NCI-H524 treated with DMSO at 0.1 percent for 48 hours (cell line): ENCODE results near the gene DNASE1L3.

Experiments
- DNase-seq: peaks from one replicate; lab custom pipeline; 2025; lab: John Stamatoyannopoulos, UW

DNASE1L3 gene

GRCh38 chr3:58157700-58158099, 53.1 kb downstream of the DNASE1L3 start:
- peak; percentile 92 for DNase-seq

GRCh38 chr3:58155838-58156237, 54.9 kb downstream of the DNASE1L3 start:
- DNase-seq, result no peak

DNA sequence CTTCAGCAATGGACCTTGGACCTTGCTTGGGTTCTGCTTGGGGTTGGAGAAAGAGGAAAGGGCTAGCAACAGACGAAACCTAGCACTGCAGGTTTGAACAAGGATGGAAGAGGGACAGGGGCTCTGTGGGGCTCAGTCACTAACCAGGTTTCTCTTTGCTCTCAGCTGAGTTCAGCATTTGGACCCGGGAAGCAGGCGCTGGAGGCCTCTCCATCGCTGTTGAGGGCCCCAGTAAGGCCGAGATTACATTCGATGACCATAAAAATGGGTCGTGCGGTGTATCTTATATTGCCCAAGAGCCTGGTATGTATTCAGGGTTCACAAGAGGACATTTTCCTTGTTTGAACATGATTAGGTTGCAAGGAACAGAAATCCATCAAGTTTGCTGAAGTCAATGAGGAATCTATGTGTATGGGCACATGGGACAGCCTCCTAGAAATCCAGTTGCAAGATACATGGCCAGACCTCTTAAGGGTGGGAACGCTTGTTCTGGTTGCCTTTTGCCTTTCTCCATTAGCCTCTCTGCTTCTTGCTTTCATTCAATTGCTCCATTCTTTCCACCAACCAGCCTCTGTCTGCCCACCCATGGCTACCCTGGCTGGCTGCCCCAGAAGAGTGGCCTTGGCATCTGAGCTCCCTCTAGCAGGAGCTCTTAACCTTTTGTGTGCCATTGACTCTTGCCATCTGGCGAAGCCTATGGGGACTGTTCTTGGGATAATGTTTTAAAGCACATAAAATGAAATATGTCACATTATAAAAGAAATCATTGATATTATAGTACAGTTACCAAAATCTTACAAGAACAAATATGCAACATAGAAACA, 55.9 kb downstream of the DNASE1L3 start:
- no peak for DNase-seq

- no peak for DNase-seq
Measured at GRCh38 chr3:58153371-58153770, 57.4 kb downstream of the DNASE1L3 start.

- DNase-seq, result no peak
Measured at GRCh38 chr3:58152225-58153015, 58.4 kb downstream of the DNASE1L3 start.

GRCh38 chr3:58151637-58152036, 59.1 kb downstream of the DNASE1L3 start:
- DNase-seq, result no peak

GRCh38 chr3:58150810-58151199, 60.0 kb downstream of the DNASE1L3 start:
- no peak for DNase-seq

DNA sequence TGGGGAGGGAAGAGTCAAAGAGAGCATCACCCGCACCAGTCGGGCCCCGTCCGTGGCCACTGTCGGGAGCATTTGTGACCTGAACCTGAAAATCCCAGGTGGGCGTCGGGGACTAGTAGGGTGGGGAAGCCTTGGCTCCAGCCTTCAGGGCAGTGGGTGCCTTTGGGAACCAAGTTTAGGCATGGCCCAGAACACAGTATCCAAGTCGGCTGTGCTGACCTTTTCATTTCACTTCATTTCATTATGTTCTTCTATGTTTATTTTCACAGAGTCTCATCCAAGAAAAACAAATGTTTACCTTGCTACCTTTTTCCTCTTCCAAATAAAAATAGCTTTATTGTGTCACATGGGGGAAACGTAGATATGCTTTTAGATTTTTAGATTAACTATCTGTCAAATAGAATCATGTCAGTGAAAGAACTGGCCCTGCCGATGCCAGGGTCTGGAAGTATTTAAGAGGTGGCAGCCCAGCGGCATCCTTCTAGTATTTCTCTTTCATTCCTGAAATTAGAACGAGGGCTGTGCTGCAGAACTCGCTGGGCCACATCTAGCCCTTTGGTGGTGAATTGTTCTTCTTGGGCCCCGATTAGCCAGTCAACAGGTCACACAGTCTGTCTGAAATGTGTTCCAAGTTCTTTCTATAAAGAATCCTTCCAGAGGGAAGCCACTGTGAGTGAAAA, 60.5 kb downstream of the DNASE1L3 start:
- no peak for DNase-seq

DNA sequence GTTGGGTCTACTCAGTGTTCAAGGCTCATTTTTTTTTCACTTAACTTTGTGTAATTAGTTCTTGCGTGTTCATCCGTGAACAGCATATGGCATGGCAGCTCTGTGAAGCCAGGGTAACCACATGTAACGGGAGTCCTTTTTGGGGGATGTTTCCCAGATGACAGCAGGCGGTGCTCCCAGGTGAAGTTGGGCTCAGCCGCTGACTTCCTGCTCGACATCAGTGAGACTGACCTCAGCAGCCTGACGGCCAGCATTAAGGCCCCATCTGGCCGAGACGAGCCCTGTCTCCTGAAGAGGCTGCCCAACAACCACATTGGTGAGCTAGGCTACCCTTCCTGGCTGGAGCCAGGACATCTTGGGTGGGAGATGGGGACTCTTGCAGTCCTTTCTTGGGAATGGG, 62.7 kb downstream of the DNASE1L3 start:
- DNase-seq, result no peak

- no peak for DNase-seq
Measured at GRCh38 chr3:58144478-58145325, 66.1 kb downstream of the DNASE1L3 start.

DNA sequence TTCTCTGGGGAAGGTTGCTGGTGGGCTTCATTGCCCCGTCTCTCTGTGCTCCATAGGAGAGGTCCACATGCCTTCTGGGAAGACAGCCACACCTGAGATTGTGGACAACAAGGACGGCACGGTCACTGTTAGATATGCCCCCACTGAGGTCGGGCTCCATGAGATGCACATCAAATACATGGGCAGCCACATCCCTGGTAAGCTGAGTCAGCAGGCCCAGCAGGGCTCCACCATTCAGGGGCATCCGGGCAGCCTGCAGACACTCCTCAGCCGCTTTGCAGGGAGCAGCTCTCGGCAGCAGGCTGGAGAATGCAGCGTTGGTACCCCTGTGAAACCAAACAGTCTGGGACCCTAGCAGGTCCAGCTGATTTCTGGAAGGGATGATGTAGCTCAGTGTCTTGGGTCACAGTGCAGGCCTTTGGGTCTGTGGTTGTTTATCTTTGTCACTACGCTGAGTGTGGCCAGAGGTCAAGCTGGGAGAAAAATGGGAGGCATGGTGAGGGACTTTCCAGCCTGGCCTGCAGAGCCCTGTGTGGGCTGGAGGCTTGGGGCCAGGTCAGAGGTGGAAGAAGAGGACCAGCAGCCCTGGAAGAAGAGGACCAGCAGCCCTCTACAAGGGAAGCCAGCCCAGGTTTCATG, 67.2 kb downstream of the DNASE1L3 start:
- DNase-seq, result no peak
